ENCODE data around the gene ANKRD28. TPM values are rescaled to one million over a fixed set of nuclear protein-coding genes. Genes with fewer than 3 reads are reported as not detected.

ANKRD28 gene
- polyA plus RNA-seq, 1 of the 3 experiments (the other 2 are of a cell fraction), result 74.8 TPM

DNA sequence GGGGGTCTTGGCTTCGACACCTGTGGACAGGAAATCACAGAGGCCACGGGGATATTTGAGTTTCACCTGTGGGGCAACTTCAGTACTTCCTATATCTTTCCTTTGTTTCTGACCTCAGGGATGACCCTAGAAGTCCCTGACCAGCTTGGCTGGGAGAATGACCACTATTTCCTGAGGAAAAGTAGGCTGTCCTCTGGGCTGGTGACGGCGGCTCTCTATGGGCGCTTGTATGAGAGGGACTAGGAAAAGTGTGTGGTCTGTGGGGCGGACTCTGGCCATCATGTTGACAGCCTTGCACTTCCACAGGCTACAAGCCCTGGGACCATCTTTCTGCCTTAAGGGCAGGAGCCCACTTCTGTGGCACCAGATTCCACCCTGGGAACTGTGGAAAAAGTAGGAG, 152.5 kb downstream of the ANKRD28 start (continued):
- TF ChIP-seq SMC3 (IDR thresholded peaks at IDR 0.05; ENCODE audit: low read depth, low read length), result no peak
- TF ChIP-seq NRF1 (IDR thresholded peaks at IDR 0.05; ENCODE audit: low read depth, low read length), result no peak
- TF ChIP-seq MXI1 (IDR thresholded peaks at IDR 0.05; ENCODE audit: low read depth, low read length), result no peak

DNA sequence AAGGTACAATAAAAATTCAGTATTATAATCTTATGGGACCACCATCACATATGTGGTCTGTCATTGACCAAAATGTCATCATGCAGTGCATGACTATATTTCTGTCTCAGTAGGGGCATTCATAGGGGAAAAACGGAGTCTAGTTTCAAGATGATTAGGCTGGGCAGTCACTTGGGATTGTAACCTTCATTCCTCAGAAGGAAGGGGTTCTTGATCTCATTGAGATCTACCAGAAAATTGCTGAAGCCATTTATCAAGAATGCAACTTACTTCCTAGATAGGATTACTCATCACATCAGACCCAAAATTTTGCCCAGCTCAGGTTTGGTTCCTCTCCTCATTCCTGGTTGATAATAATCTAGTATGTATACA, 158.9 kb downstream of the ANKRD28 start:
- CTCF ChIA-PET, result no interaction called here
- peaks cover 30 to 32% of the 10 kb centered on the region in 2 experiments for H3K4me1 ChIP-seq (ENCODE audit: control insufficient read depth in 1 of 2, insufficient read depth in 2 of 2, low read depth in 1 of 2, low read length in 1 of 2)
- TF ChIP-seq EZH2phosphoT487 (IDR thresholded peaks at IDR 0.05; ENCODE audit: borderline replicate concordance, low read depth) (no peak), RXRA (IDR thresholded peaks at IDR 0.05; ENCODE audit: borderline replicate concordance, low read depth) (peak; percentile 84), NRF1 (IDR thresholded peaks at IDR 0.05; ENCODE audit: low read depth, low read length) (no peak), FOXM1 (IDR thresholded peaks at IDR 0.05; ENCODE audit: low read depth) (peak; percentile 87; the same call in 1 of the 2 replicates), RAD21 (IDR thresholded peaks at IDR 0.05; ENCODE audit: low read length) (no peak), NFIC (IDR thresholded peaks at IDR 0.05; ENCODE audit: borderline replicate concordance) (peak; percentile 83), GATA2 (CRISPR knock-in tag; IDR thresholded peaks at IDR 0.05) (no peak), RCOR1 (IDR thresholded peaks at IDR 0.05; ENCODE audit: low read length) (no peak), ELF1 (IDR thresholded peaks at IDR 0.05) (0 out of 2 replicates have a peak, but pooled peaks have one; percentile 18), FOSL2 (IDR thresholded peaks at IDR 0.05; ENCODE audit: borderline replicate concordance, low read depth) (peak; percentile 71; the same call in 1 of the 2 replicates), YY1 (IDR thresholded peaks at IDR 0.05; ENCODE audit: low read depth) (no peak), TEAD4 (IDR thresholded peaks at IDR 0.05; ENCODE audit: borderline replicate concordance, insufficient read depth) (peak; percentile 94), SIN3A (IDR thresholded peaks at IDR 0.05; ENCODE audit: borderline replicate concordance, low read depth, low read length) (no peak), EP300 (IDR thresholded peaks at IDR 0.05; ENCODE audit: borderline replicate concordance in 1 of 2, low read depth in 1 of 2, low read length in 1 of 2) (peak in 1 of 2 experiments; percentile 96; a peak in 2 of 4 replicates), TAF1 (IDR thresholded peaks at IDR 0.05; ENCODE audit: borderline replicate concordance, low read depth, low read length) (no peak), GABPA (IDR thresholded peaks at IDR 0.05; ENCODE audit: low read depth) (no peak), MEF2A (IDR thresholded peaks at IDR 0.05; ENCODE audit: borderline replicate concordance, low read depth) (peak; percentile 71; the same call in 1 of the 2 replicates), MXI1 (IDR thresholded peaks at IDR 0.05; ENCODE audit: low read depth, low read length) (no peak), SMC3 (IDR thresholded peaks at IDR 0.05; ENCODE audit: low read depth, low read length) (no peak), RFX5 (IDR thresholded peaks at IDR 0.05; ENCODE audit: low read length) (no peak)
- TF ChIP-seq, protein P1, sequence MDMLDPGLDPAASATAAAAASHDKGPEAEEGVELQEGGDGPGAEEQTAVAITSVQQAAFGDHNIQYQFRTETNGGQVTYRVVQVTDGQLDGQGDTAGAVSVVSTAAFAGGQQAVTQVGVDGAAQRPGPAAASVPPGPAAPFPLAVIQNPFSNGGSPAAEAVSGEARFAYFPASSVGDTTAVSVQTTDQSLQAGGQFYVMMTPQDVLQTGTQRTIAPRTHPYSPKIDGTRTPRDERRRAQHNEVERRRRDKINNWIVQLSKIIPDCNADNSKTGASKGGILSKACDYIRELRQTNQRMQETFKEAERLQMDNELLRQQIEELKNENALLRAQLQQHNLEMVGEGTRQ (IDR thresholded peaks at IDR 0.05; ENCODE audit: borderline replicate concordance, low read depth, low read length), result no peak
- TF ChIP-seq, protein P2, sequence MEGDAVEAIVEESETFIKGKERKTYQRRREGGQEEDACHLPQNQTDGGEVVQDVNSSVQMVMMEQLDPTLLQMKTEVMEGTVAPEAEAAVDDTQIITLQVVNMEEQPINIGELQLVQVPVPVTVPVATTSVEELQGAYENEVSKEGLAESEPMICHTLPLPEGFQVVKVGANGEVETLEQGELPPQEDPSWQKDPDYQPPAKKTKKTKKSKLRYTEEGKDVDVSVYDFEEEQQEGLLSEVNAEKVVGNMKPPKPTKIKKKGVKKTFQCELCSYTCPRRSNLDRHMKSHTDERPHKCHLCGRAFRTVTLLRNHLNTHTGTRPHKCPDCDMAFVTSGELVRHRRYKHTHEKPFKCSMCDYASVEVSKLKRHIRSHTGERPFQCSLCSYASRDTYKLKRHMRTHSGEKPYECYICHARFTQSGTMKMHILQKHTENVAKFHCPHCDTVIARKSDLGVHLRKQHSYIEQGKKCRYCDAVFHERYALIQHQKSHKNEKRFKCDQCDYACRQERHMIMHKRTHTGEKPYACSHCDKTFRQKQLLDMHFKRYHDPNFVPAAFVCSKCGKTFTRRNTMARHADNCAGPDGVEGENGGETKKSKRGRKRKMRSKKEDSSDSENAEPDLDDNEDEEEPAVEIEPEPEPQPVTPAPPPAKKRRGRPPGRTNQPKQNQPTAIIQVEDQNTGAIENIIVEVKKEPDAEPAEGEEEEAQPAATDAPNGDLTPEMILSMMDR (IDR thresholded peaks at IDR 0.05), result no peak
- TF ChIP-seq, protein P3, sequence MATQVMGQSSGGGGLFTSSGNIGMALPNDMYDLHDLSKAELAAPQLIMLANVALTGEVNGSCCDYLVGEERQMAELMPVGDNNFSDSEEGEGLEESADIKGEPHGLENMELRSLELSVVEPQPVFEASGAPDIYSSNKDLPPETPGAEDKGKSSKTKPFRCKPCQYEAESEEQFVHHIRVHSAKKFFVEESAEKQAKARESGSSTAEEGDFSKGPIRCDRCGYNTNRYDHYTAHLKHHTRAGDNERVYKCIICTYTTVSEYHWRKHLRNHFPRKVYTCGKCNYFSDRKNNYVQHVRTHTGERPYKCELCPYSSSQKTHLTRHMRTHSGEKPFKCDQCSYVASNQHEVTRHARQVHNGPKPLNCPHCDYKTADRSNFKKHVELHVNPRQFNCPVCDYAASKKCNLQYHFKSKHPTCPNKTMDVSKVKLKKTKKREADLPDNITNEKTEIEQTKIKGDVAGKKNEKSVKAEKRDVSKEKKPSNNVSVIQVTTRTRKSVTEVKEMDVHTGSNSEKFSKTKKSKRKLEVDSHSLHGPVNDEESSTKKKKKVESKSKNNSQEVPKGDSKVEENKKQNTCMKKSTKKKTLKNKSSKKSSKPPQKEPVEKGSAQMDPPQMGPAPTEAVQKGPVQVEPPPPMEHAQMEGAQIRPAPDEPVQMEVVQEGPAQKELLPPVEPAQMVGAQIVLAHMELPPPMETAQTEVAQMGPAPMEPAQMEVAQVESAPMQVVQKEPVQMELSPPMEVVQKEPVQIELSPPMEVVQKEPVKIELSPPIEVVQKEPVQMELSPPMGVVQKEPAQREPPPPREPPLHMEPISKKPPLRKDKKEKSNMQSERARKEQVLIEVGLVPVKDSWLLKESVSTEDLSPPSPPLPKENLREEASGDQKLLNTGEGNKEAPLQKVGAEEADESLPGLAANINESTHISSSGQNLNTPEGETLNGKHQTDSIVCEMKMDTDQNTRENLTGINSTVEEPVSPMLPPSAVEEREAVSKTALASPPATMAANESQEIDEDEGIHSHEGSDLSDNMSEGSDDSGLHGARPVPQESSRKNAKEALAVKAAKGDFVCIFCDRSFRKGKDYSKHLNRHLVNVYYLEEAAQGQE (IDR thresholded peaks at IDR 0.05; ENCODE audit: low read depth, low read length), result 0 out of 2 replicates have a peak, but pooled peaks have one; percentile 3
- TF ChIP-seq, protein P4, sequence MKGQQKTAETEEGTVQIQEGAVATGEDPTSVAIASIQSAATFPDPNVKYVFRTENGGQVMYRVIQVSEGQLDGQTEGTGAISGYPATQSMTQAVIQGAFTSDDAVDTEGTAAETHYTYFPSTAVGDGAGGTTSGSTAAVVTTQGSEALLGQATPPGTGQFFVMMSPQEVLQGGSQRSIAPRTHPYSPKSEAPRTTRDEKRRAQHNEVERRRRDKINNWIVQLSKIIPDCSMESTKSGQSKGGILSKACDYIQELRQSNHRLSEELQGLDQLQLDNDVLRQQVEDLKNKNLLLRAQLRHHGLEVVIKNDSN (IDR thresholded peaks at IDR 0.05; ENCODE audit: borderline replicate concordance, low read depth), result no peak
- TF ChIP-seq, protein P5, sequence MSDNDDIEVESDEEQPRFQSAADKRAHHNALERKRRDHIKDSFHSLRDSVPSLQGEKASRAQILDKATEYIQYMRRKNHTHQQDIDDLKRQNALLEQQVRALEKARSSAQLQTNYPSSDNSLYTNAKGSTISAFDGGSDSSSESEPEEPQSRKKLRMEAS (IDR thresholded peaks at IDR 0.05; ENCODE audit: low read depth), result no peak

More for the DNA sequence above, 158.9 kb downstream of the ANKRD28 start:
- peak overlapping the region; percentile 64 to 99; a peak in 3 of 4 replicates for H3K27ac ChIP-seq (ENCODE audit: low read depth in 2 of 2, low read length in 1 of 2)
- H3K36me3 ChIP-seq (replicated peaks in 1 of 2; ENCODE audit: control insufficient read depth in 1 of 2, insufficient read depth in 2 of 2, low read length in 1 of 2), result no peaks in the 10 kb centered on the region
- H3K4me2 ChIP-seq, result 0 out of 2 replicates have a peak overlapping the region, but pooled peaks have one; percentile 6
- DNase-seq, result no peak
- H3K4me3 ChIP-seq (ENCODE audit: low read depth in 2 of 2, low read length in 1 of 2), result no peak overlapping the region
- H4K20me1 ChIP-seq (ENCODE audit: insufficient read depth), result no peaks in the 10 kb centered on the region
- H3F3A ChIP-seq (replicated peaks; ENCODE audit: insufficient read depth), result peaks cover 64% of the 10 kb centered on the region
- H2AFZ ChIP-seq (ENCODE audit: low read depth), result no peak overlapping the region
- H3K9me2 ChIP-seq, result no peaks in the 10 kb centered on the region
- H3K9me3 ChIP-seq, result no peaks in the 10 kb centered on the region
- no peaks in the 10 kb centered on the region for H3K27me3 ChIP-seq (ENCODE audit: insufficient read depth)
- H3K79me2 ChIP-seq (ENCODE audit: insufficient read depth), result no peaks in the 10 kb centered on the region
- WGBS (ENCODE audit: low lambda C conversion rate), result 9% methylated on average over 1 of the region's 1 CpG
- POLR2A ChIA-PET, result no interaction called here
- H3K9ac ChIP-seq, result peak overlapping the region; percentile 10; the same call in 1 of the 2 replicates

Measured in SK-N-SH (cell line).